Stimulated activated CD4-positive, alpha-beta T cell treated with anti-CD3 and anti-CD28 coated beads, Interleukin-4, amount 100 ng/mL, for 1 hour (primary cell): ENCODE measurements around the gene CBFA2T3.

Experiments used
- DNase-seq: peaks from one replicate; pipeline ENCODE4 v3.0.0-alpha.2; 2020

Gene CBFA2T3

GRCh38 chr16:88884569-88885271 lies 92.3 kb downstream of the CBFA2T3 start:
- DNase-seq = no peak

- DNase-seq = no peak
Observed at GRCh38 chr16:88883946-88884345, 93.1 kb downstream of the CBFA2T3 start.

GRCh38 chr16:88883117-88883895 lies 93.7 kb downstream of the CBFA2T3 start:
- no peak for DNase-seq

GRCh38 chr16:88882358-88883030 lies 94.5 kb downstream of the CBFA2T3 start:
- DNase-seq = no peak

GRCh38 chr16:88881675-88882357 lies 95.2 kb downstream of the CBFA2T3 start:
- no peak for DNase-seq

GRCh38 chr16:88881007-88881615 lies 95.9 kb downstream of the CBFA2T3 start:
- DNase-seq = no peak

GRCh38 chr16:88880226-88881006 lies 96.6 kb downstream of the CBFA2T3 start:
- no peak for DNase-seq

- DNase-seq = no peak
Observed at GRCh38 chr16:88879788-88880055, 97.3 kb downstream of the CBFA2T3 start.

GRCh38 chr16:88878967-88879787 lies 97.8 kb downstream of the CBFA2T3 start:
- no peak for DNase-seq

GRCh38 chr16:88878356-88878755 lies 98.7 kb downstream of the CBFA2T3 start:
- no peak for DNase-seq

GRCh38 chr16:88877564-88878289 lies 99.3 kb downstream of the CBFA2T3 start:
- no peak for DNase-seq

GRCh38 chr16:88876942-88877526 lies 100.0 kb downstream of the CBFA2T3 start:
- no peak for DNase-seq

- DNase-seq = no peak
Observed at GRCh38 chr16:88875703-88876234, 101.2 kb downstream of the CBFA2T3 start.

GRCh38 chr16:88874938-88875599 lies 101.9 kb downstream of the CBFA2T3 start:
- DNase-seq = no peak

GRCh38 chr16:88872650-88873331 lies 104.2 kb downstream of the CBFA2T3 start:
- no peak for DNase-seq

GRCh38 chr16:88871730-88872416 lies 105.1 kb downstream of the CBFA2T3 start:
- DNase-seq = no peak

GRCh38 chr16:88871349-88871702 lies 105.7 kb downstream of the CBFA2T3 start:
- no peak for DNase-seq
